Esophagus squamous epithelium (tissue), 5 donors: ENCODE results near the gene GCLM. TPM values are rescaled to one million over a fixed set of nuclear protein-coding genes. Genes with fewer than 3 reads are reported as not detected.
"Not testable (repeated sequence)": the region's sequence is repeated elsewhere in the genome, so short reads cannot be mapped to it uniquely, and the experiment has no call there.

ENCODE experiments used
- DNase-seq: peaks from one replicate; lab custom pipeline; 2025; lab: John Stamatoyannopoulos, UW
- H3K27ac ChIP-seq, 4 donors: fragments of 200-600 bp; sonication (generic); one replicate each; pipeline ENCODE4 v1.5.1; 2016 to 2019; ENCODE audit warnings: mild to moderate bottlenecking in 1 of 4
- H3K27me3 ChIP-seq, 4 donors: fragments of 200-600 bp; sonication (generic); 1 replicate in 3 of 4; 2 replicates in 1 of 4; pipeline versions ENCODE4 v1.5.1 to v1.6.0; 2017 to 2021; ENCODE audit warnings: antibody characterized with exemption in 1 of 4
- H3K36me3 ChIP-seq, 3 donors: fragments of 200-600 bp; sonication (generic); one replicate each; pipeline ENCODE4 v1.5.1; 2016 to 2019
- H3K4me1 ChIP-seq, 3 donors: fragments of 200-600 bp; sonication (generic); one replicate each; pipeline ENCODE4 v1.5.1; 2017 to 2019
- H3K4me3 ChIP-seq, 4 donors: fragments of 200-600 bp; sonication (generic); 1 replicate in 3 of 4; 2 replicates in 1 of 4; pipeline ENCODE4 v1.5.1; 2016 to 2019; ENCODE audit warnings: mild to moderate bottlenecking in 2 of 4, moderate library complexity in 1 of 4
- H3K9me3 ChIP-seq, 3 donors: fragments of 200-600 bp; sonication (generic); one replicate each; pipeline ENCODE4 v1.5.1; 2016 to 2019
- POLR2A ChIP-seq, 4 donors: fragments of 450-650 bp; IDR thresholded peaks; one replicate each; pipeline ENCODE4 v1.6.1; 2017; ENCODE audit warnings: antibody characterized with exemption in 4 of 4, mild to moderate bottlenecking in 4 of 4, moderate library complexity in 3 of 4
- WGBS, 2 donors: methylation state at CpG; one replicate each; pipeline ENCODE4 v1.1.5; 2018; 5-methylcytosine and 5-hydroxymethylcytosine counted together
- intact Hi-C: fragments of 100-400 bp; cut with DNase I; formaldehyde crosslinking; loops from one replicate; pipeline ENCODE4 v1.15.0; 2022
- total RNA-seq, 4 donors: library from RNA; depleted of rRNA; stranded (reverse); fragments of >200 nt; gene quantifications; one replicate each; pipeline ENCODE4 v1.1.0, GENCODE V29; 2016
- TF ChIP-seq, protein P1 (sequence below), 6 experiments: fragments of 450-650 bp in 4 of 6; fragments of 200-600 bp in 2 of 6; sonication (generic) in 2 of 6; IDR thresholded peaks; one replicate each; pipeline ENCODE4 v1.5.1; 2016 to 2019; ENCODE audit warnings: antibody characterized with exemption in 6 of 6, mild to moderate bottlenecking in 4 of 6, moderate library complexity in 4 of 6
- donor health status: DM: yes; HTN: yes; CAD: no.

The GCLM gene
- total RNA-seq, 4 donors from 2014 or later: 9.3 to 27.0 (median 20.5) TPM

DNA sequence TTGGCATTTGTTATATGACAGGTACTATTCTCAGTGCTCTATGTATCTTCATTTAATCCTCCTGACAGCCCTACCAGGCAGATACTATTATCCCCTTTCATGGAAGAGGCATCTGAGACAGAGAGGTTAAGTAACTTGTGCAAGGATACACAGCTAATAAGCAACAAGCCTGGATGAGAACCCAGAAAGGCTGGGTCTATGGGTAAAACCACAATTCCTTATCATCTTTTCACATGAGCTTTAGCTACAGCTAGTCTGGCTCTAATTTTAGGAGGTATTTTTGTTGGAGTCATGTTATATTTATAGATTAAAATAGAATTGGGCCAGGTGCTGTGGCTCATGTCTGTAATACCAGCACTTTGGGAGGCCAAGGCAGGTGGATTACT is 57.9 kb downstream of the GCLM start:
- H3K36me3 ChIP-seq: no peaks in the 10 kb centered on the region
- no peak overlapping the region for H3K4me3 ChIP-seq
- no peak overlapping the region for H3K27ac ChIP-seq
- no peak for DNase-seq
- no peaks in the 10 kb centered on the region for H3K9me3 ChIP-seq
- intact Hi-C loops: no loop called here
- no peaks in the 10 kb centered on the region for H3K27me3 ChIP-seq
- H3K4me1 ChIP-seq: peaks cover 0 to 9% (median 6%) of the 10 kb centered on the region in 3 donors
- no peak for TF ChIP-seq POLR2A (IDR thresholded peaks at IDR 0.05)
- TF ChIP-seq, protein P1, sequence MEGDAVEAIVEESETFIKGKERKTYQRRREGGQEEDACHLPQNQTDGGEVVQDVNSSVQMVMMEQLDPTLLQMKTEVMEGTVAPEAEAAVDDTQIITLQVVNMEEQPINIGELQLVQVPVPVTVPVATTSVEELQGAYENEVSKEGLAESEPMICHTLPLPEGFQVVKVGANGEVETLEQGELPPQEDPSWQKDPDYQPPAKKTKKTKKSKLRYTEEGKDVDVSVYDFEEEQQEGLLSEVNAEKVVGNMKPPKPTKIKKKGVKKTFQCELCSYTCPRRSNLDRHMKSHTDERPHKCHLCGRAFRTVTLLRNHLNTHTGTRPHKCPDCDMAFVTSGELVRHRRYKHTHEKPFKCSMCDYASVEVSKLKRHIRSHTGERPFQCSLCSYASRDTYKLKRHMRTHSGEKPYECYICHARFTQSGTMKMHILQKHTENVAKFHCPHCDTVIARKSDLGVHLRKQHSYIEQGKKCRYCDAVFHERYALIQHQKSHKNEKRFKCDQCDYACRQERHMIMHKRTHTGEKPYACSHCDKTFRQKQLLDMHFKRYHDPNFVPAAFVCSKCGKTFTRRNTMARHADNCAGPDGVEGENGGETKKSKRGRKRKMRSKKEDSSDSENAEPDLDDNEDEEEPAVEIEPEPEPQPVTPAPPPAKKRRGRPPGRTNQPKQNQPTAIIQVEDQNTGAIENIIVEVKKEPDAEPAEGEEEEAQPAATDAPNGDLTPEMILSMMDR (IDR thresholded peaks at IDR 0.05): no peak

DNA sequence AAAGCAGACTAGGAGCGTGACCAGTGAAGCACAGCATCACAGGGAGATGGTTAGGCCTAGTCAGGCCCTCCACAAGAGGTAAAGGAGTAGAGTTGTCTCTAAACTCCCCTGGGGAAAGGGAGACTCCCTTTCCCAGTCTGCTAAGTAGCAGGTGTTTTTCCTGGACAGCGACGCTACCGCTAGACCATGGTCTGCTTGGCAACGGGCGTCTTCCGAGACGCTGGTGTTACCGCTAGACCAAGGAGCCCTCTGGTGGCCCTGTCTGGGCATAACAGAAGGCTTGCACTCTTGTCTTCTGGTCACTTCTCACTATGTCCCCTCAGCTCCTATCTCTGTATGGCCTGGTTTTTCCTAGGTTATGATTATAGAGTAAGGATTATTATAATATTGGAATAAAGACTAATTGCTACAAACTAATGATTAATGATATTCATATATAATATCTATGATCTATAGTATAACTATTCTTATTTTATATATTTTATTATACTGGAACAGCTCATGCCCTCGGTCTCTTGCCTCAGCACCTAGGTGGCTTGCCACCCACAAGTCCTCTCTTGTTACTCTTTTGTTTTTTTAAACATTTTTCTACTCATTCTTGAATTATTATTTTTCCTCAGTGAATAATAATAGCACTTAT is 58.4 kb downstream of the GCLM start:
- intact Hi-C loops, DNase-seq, H3K4me3 ChIP-seq, H3K27me3 ChIP-seq, H3K9me3 ChIP-seq, H3K36me3 ChIP-seq, H3K27ac ChIP-seq: not testable (repeated sequence)
- peaks cover 3 to 13% (median 6%) of the 10 kb centered on the region in 3 donors for H3K4me1 ChIP-seq
- TF ChIP-seq, protein P1 (IDR thresholded peaks at IDR 0.05): peak in 5 of 6 experiments; percentile 25 to 73 (median 57)
- 38 to 40% methylated on average over 10 of the region's 10 CpGs for WGBS, 2 donors

DNA sequence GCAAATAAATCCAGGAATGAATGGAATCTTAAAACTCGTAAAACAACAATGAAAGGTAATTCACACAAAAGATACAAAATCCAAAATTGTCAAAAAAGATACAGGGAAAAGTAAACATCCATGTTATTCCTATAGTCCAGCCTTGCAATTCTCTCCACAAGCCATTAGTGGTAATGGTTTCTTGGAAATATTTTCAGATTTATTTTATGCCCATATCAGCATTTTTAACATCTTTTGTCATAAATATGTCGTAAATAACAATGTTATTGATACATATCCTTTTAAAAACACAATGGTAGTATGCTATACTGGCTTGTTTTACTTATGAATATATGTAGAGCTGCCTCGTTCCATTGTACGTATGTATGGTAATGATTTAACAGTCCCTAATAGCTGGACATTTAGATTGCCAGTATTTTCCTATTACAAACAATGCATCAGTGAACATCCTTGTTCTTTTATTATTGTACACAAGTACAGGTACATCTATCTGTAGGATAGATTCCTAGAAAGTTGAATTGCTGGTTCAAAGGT is 60.8 kb downstream of the GCLM start:
- H3K36me3 ChIP-seq: no peaks in the 10 kb centered on the region
- WGBS, 2 donors: 46 to 55% methylated on average over 4 of the region's 4 CpGs
- H3K4me3 ChIP-seq: peak overlapping the region; percentile 68 to 89 (median 77)
- H3K4me1 ChIP-seq: peaks cover 7 to 33% (median 15%) of the 10 kb centered on the region in 3 donors
- no peak for DNase-seq
- no peaks in the 10 kb centered on the region for H3K9me3 ChIP-seq
- intact Hi-C loops: no loop called here
- H3K27me3 ChIP-seq: no peaks in the 10 kb centered on the region
- no peak for TF ChIP-seq POLR2A (IDR thresholded peaks at IDR 0.05)
- TF ChIP-seq, protein P1 (IDR thresholded peaks at IDR 0.05): no peak
- peak overlapping the region; percentile 96 to 99 (median 98) for H3K27ac ChIP-seq

DNA sequence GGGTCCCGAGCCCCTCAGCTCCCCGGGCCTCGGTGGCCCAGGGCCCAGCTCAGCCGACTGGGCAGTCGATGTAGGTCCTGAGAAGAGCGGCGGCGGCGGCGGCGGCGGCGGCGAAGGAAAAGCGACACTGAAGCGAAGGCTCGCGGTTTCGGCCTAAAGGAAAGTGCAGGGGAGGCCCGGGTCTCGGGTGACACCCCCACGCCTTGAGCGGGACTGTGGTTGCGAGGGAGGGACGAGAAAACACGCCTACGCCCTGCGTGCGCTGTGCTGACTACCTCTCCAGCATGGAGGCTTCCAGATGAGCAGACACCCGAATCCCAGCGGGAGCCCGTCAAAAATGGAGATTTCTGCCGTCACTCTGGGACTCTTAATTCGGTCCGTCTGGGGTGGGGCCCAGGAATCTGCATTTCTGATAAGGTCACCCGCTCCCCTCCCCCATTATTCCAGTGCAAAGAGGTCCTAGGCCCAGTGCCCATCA is 61.4 kb downstream of the GCLM start:
- Histone ChIP-seq H3K4me3 (peak overlapping the region; percentile 68 to 89 (median 77)), H3K4me1 (peaks cover 7 to 33% (median 15%) of the 10 kb centered on the region in 3 donors), H3K27ac (peak overlapping the region; percentile 96 to 99 (median 98)), H3K36me3 (no peaks in the 10 kb centered on the region), H3K9me3 (no peaks in the 10 kb centered on the region), H3K27me3 (no peaks in the 10 kb centered on the region)
- TF ChIP-seq, protein P1 (IDR thresholded peaks at IDR 0.05): no peak
- peak in 1 of 4 donors; percentile 28 for TF ChIP-seq POLR2A (IDR thresholded peaks at IDR 0.05)
- 0% methylated on average over 3 to 7 of the region's 36 CpGs for WGBS, 2 donors
- no peak for DNase-seq
- intact Hi-C loops: no loop called here
